ENCODE data around the gene DHX38.
"Not testable (repeated sequence)": the region's sequence is repeated elsewhere in the genome, so short reads cannot be mapped to it uniquely, and the experiment has no call there.

DHX38 gene

GRCh38 chr16:72093448-72094265 lies at the start of gene DHX38, which contains the start of gene TXNL4B:
Gene DHX38 (plus strand): TSS chr16:72093847. CDS start chr16:72096158, 2,311 bp downstream.
Gene TXNL4B (minus strand): TSS chr16:72093620. CDS start chr16:72090749, 2,871 bp downstream.
- DNase-seq (ENCODE audit: low read depth in 2 of 2) = peak; percentile 98

DNA sequence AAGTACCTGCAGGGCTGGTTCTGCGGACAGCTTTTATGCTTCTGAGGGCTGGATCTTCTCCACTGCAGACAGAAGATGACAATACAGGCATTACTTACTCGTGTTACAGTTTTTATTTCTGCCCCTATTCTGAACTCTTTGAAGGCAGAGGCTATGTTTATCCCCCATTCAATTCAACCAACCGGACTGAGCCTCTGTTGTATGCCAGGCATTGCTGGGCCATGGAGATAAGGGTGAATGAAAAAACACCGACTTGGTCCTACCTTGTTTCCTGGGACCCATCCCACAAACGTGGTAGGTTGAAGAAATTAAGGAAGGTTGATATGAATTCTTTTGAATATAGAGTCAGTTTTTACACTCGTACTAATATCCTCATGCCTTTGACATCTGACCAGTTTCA lies 49.4 kb upstream of the DHX38 start:
- DNase-seq (ENCODE audit: low read depth in 2 of 2) = no peak

- no peak for DNase-seq (ENCODE audit: low read depth in 2 of 2)
Observed at GRCh38 chr16:72044825-72045359, 48.8 kb upstream of the DHX38 start.

GRCh38 chr16:72049110-72049509 lies 44.5 kb upstream of the DHX38 start:
- no peak for DNase-seq (ENCODE audit: low read depth in 2 of 2)

DNA sequence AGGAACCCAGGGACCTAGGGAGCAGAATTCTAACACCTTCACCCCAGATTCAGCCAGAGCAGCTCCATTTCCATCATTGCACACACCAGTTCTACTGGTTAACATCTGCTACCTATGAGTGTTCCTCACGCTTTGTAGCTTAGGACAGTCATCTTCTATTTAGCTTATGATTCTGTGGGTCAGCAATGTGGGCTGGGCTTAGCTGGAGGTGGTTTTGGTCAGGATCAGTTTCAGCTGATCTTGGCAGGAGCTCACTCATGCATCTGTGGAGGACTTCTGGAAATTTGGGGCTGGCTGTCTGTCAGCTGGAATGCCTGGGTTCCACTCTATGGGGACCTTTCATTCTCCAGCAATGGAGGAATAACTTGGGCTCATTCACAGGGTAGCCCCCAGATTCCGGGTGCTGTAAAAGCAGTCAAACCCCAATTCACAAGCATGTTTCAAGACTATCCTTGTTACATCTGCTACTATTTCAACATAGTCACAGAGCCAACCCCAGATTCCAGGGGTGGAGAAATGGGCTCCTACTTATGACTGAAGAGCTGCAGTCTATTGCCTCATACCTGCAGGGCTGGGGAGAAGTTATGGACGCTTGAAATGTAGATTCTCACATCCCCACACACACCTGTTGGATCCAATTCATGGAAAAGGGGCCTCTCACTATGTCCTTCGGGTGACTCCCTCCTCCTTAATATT lies 42.7 kb upstream of the DHX38 start:
- DNase-seq (ENCODE audit: low read depth in 2 of 2) = no peak

- DNase-seq (ENCODE audit: low read depth in 2 of 2) = no peak
Observed at GRCh38 chr16:72051818-72052217, 41.8 kb upstream of the DHX38 start.

- DNase-seq (ENCODE audit: low read depth in 2 of 2) = not testable (repeated sequence)
Observed at GRCh38 chr16:72054254-72054847, 39.3 kb upstream of the DHX38 start, which contains the start of gene HP. Gene HP (plus strand): TSS chr16:72054505. CDS start chr16:72054653, 148 bp downstream.

DNA sequence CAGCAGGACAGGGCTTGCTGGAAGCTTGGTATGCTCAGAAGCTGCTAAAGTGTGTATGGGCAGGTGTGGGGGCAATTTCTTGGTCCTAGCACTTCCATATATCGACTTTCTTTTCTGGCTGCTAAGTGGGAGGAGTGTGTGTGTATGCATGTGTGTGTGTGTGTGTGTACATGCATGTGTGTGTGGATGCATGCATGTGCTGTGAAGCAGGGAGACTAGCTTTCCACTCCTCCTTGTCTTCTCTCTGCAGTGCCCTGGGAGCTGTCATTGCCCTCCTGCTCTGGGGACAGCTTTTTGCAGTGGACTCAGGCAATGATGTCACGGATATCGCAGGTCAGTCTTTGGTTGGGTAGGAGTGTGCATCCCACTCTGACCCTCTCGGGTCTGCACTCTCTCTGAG lies 37.7 kb upstream of the DHX38 start:
- no peak for DNase-seq (ENCODE audit: low read depth in 2 of 2)

DNA sequence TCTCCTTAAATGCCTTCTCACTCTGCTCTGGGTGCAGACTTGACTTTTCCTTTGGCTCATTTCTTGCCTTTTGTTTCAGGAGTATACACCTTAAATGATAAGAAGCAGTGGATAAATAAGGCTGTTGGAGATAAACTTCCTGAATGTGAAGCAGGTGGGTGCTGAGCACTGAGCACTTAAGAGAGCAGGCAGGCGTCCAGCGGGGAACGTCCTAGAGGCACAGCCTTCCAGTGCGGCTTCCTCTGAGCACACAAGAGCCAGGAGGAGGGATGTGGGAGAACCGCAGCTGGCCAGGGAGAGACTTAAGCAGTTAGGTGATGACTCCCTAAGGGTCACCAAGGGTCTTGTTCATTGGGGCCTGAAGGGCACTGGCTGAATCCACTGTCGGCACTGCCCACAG lies 36.3 kb upstream of the DHX38 start:
- not testable (repeated sequence) for DNase-seq (ENCODE audit: low read depth in 2 of 2)

DNA sequence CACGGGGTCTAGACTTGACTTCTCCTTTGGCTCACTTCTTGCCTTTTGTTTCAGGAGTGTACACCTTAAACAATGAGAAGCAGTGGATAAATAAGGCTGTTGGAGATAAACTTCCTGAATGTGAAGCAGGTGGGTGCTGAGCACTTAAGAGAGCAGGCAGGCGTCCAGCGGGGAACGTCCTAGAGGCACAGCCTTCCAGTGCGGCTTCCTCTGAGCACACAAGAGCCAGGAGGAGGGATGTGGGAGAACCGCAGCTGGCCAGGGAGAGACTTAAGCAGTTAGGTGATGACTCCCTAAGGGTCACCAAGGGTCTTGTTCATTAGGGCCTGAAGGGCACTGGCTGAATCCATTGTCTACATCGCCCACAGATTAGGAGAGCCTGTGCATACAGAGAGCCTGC lies 34.6 kb upstream of the DHX38 start:
- DNase-seq (ENCODE audit: low read depth in 2 of 2) = not testable (repeated sequence)

GRCh38 chr16:72060405-72060804 lies 33.2 kb upstream of the DHX38 start:
- DNase-seq (ENCODE audit: low read depth in 2 of 2) = no peak

GRCh38 chr16:72061564-72061963 lies 32.1 kb upstream of the DHX38 start:
- no peak for DNase-seq (ENCODE audit: low read depth in 2 of 2)

DNA sequence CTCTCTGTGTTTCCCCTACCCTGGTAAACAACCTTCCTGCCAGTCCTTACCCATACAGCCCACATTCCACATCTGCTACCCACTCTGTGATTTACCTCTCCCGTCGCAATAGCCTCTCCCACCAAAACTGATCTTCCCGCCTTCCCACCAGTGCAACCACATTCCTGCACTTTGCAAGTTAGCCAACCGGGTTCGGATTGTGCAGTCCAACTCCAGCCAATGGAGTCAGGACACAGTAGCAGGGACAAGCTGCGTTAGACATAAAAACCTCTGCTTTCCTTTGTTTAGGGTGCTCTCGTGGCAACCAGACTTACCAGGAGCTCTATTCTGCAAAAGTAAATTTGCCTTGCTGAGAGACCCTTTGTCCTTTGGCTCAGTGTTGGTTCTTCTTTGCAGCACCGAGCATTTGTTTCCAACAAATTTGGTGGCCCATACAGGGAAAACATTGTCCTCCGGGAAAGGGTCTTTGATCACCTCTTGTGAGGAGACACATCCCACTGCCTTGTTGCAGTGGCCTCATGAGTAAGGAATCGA lies 29.2 kb upstream of the DHX38 start:
- DNase-seq (ENCODE audit: low read depth in 2 of 2) = no peak

GRCh38 chr16:72066747-72067146 lies 26.9 kb upstream of the DHX38 start:
- DNase-seq (ENCODE audit: low read depth in 2 of 2) = peak; percentile 0 to 6

DNA sequence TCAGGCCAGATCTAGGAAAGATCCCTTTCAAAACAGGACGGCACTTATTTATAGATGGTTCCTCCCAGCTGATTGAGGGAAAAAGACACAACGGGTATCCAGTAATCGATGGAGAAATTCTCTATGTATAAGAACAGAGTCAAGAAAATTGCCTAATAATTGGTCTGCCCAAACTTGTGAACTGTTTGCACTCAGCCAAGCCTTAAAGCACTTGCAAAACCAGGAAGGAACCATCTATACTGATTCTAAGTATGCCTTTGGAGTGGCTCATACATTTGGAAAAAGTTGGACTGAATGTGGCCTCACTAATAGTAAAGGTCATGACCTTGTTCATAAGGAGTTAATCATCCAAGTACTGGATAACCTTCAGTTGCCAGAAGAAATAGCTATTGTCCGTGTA lies 24.7 kb upstream of the DHX38 start:
- no peak for DNase-seq (ENCODE audit: low read depth in 2 of 2)

GRCh38 chr16:72072514-72073342 lies 20.9 kb upstream of the DHX38 start:
- no peak for DNase-seq (ENCODE audit: low read depth in 2 of 2)

DNA sequence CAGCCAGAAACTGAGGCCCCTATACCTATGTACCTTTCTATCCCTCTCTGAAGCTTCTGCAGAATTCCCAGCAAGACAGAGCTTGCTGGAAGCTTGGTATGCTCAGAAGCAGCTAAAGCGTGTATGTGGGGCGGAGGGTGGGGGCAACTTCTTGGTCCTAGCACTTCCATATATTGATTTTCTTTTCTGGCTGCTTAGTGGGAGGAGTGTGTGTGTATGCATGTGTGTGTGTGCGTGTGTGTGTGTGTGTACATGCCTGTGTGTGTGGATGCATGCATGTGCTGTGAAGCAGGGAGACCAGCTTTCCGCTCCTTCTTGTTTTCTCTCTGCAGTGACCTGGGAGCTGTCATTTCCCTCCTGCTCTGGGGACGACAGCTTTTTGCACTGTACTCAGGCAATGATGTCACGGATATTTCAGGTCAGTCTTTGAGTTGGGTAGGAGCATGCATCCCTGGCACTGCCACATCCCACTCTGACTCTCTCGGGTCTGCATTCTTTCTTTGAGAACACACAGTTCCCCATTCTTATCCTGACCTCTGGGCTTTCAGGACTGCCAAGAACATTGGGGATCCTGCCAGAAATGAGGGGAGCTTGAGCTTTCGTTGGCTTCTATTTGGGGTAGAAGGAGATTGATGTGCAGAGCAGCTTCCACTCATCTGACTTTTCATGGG lies 20.0 kb upstream of the DHX38 start:
- no peak for DNase-seq (ENCODE audit: low read depth in 2 of 2)

DNA sequence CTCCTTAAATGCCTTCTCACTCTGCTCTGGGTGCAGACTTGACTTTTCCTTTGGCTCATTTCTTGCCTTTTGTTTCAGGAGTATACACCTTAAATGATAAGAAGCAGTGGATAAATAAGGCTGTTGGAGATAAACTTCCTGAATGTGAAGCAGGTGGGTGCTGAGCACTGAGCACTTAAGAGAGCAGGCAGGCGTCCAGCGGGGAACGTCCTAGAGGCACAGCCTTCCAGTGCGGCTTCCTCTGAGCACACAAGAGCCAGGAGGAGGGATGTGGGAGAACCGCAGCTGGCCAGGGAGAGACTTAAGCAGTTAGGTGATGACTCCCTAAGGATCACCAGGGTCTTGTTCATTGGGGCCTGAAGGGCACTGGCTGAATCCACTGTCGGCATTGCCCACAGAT lies 18.6 kb upstream of the DHX38 start:
- DNase-seq (ENCODE audit: low read depth in 2 of 2) = not testable (repeated sequence)

DNA sequence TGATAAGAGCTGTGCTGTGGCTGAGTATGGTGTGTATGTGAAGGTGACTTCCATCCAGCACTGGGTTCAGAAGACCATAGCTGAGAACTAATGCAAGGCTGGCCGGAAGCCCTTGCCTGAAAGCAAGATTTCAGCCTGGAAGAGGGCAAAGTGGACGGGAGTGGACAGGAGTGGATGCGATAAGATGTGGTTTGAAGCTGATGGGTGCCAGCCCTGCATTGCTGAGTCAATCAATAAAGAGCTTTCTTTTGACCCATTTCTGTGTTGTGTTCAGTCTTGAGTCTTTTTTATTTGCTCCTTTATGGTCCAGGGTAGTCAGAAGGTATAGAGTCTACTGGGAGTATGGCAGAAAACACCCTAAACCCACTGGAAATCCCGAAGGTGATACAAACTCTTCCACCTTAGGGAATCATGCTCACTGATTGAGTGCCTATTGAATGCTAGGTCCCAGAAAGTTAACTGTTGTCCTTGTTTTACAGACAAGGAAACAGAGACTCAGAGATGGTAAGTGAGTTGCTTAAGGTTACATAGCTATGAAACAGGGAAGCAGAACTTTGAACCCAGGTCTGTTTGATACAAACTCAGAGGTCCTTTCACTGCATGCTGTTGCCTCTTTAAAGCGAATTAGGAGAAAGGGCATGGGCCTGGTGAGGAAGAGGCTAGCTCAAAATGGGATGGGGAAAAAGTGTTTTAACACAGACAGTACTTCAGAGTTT lies 16.5 kb upstream of the DHX38 start:
- DNase-seq (ENCODE audit: low read depth in 2 of 2) = not testable (repeated sequence)
